SU-DHL-6 (cell line): ENCODE measurements around the gene DUSP22.

Experiments used
- EZH2phosphoT487 ChIP-seq: fragments of 200-600 bp; sonication (generic), shearing (Covaris generic); conservative IDR thresholded peaks from 2 replicates; pipeline ENCODE4 v1.6.1; 2018; ENCODE audit warnings: mild to moderate bottlenecking, antibody characterized with exemption, low read length, moderate library complexity, mixed read lengths
- TF ChIP-seq, protein P1 (sequence below): fragments of 200-600 bp; sonication (generic); IDR thresholded peaks from one replicate; pipeline ENCODE4 v1.5.1; 2017; ENCODE audit warnings: antibody characterized with exemption, mild to moderate bottlenecking, low read length, moderate library complexity; ENCODE audit not compliant: insufficient read depth, poor library complexity, severe bottlenecking

DNA sequence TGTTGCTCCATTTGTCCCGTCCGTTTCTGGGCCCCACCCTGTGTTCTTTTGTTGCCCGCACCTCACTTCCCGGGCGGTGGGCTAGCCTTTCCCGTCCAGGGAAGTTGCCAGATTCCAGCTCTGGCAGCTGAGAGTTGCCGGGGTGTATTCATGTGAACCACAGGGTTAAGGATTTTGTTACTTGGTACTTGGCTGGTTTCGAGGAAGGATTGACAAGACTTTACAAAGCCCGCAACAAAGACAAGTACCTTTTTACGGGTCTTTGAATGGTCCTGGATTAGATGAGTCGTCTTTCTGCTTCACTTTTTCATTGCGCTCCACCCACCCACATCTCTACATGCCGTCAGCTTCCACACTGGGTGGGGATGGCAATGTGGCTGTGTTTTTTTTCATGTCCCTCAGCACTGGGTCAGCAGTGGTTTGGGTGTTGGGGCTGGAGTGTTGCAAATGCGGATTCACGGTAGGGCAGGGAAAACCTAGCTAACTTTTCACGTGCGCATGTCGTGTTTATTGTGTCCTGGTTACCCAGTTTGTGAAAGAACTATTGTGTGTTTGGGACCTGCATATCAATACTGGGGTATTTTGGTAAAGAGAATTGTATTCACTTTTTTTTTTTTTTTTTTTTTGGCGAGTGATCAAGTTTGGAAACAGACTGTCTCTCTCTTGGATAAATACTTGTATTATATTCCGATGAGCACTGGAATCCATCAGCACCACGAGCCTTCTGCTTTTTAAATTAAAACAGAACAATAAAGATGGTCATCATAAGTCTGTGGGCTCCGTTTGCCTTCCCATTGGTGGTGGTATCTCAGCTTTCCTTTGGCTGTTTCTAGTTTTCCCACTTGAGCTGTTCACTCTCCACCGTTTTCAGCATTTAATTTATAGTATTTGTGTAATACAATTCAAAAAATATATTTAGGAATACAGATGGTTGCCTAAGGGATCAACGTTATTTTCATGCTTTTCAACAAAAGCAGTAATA is 1.2 kb downstream of the DUSP22 start:
- TF ChIP-seq, protein P1, sequence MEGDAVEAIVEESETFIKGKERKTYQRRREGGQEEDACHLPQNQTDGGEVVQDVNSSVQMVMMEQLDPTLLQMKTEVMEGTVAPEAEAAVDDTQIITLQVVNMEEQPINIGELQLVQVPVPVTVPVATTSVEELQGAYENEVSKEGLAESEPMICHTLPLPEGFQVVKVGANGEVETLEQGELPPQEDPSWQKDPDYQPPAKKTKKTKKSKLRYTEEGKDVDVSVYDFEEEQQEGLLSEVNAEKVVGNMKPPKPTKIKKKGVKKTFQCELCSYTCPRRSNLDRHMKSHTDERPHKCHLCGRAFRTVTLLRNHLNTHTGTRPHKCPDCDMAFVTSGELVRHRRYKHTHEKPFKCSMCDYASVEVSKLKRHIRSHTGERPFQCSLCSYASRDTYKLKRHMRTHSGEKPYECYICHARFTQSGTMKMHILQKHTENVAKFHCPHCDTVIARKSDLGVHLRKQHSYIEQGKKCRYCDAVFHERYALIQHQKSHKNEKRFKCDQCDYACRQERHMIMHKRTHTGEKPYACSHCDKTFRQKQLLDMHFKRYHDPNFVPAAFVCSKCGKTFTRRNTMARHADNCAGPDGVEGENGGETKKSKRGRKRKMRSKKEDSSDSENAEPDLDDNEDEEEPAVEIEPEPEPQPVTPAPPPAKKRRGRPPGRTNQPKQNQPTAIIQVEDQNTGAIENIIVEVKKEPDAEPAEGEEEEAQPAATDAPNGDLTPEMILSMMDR = no peak
- TF ChIP-seq EZH2phosphoT487 = no peak
